GM12891 (cell line): ENCODE results near the gene CLTB.

Source experiments
- POLR2AphosphoS5 ChIP-seq: IDR thresholded peaks from 2 replicates; pipeline ENCODE4 v1.6.1; 2011; ENCODE audit warnings: low read depth, low read length, control low read depth
- SPI1 ChIP-seq: IDR thresholded peaks from 2 replicates; pipeline ENCODE4 v1.6.1; 2011; ENCODE audit warnings: low read depth, low read length, control low read depth

GRCh38 chr5:176410486-176411180, 5.7 kb downstream of the CLTB start:
- TF ChIP-seq SPI1 (no peak), POLR2AphosphoS5 (no peak)
